SK-N-SH treated with all-trans-retinoic acid at 6 μM for 48 hours (cell line): Measurements from ENCODE around the gene DIAPH3.

Experiments
- ATAC-seq: fragments of 200-7000 bp; cut with Tn5 transposase; 3 replicates; pipeline ENCODE4 v1.9.1; 2020; ENCODE audit warnings: mild to moderate bottlenecking, moderate library complexity
- ARNTL ChIP-seq: fragments of 450-650 bp; formaldehyde crosslinking; IDR thresholded peaks from 2 replicates; pipeline ENCODE4 v1.5.0; 2020; ENCODE audit warnings: low read depth, mild to moderate bottlenecking, moderate library complexity, borderline replicate concordance
- CSDC2 ChIP-seq: fragments of 250-450 bp; sonication (Bioruptor Pico); IDR thresholded peaks from 2 replicates; pipeline ENCODE4 v1.5.0; 2020; ENCODE audit warnings: mild to moderate bottlenecking, moderate library complexity
- ESRRG ChIP-seq: fragments of 250-450 bp; sonication (Bioruptor Pico); IDR thresholded peaks from 2 replicates; pipeline ENCODE4 v1.6.1; 2021; ENCODE audit warnings: mild to moderate bottlenecking
- GLIS3 ChIP-seq: fragments of 250-450 bp; sonication (Bioruptor Pico); IDR thresholded peaks from 2 replicates; pipeline ENCODE4 v1.5.0; 2020; ENCODE audit warnings: mild to moderate bottlenecking, moderate library complexity
- ISL1 ChIP-seq: fragments of 250-450 bp; sonication (Bioruptor Pico); IDR thresholded peaks from 2 replicates; pipeline ENCODE4 v2.1.2; 2022; ENCODE audit warnings: mild to moderate bottlenecking, moderate library complexity
- OSR1 ChIP-seq: fragments of 250-450 bp; sonication (Bioruptor Pico); IDR thresholded peaks from 2 replicates; pipeline ENCODE4 v1.8.0; 2022; ENCODE audit warnings: moderate library complexity, mild to moderate bottlenecking, inconsistent platforms
- PPARA ChIP-seq: fragments of 250-450 bp; sonication (Bioruptor Pico); IDR thresholded peaks from 2 replicates; pipeline ENCODE4 v1.5.0; 2020; ENCODE audit warnings: mild to moderate bottlenecking, borderline replicate concordance
- RARB ChIP-seq: fragments of 250-450 bp; sonication (Bioruptor Pico); IDR thresholded peaks from 2 replicates; pipeline ENCODE4 v1.8.0; 2021; ENCODE audit warnings: mild to moderate bottlenecking, moderate library complexity
- SNAI2 ChIP-seq: fragments of 250-450 bp; sonication (Bioruptor Pico); IDR thresholded peaks from 2 replicates; pipeline ENCODE4 v1.5.0; 2020; ENCODE audit warnings: mild to moderate bottlenecking, moderate library complexity
- TCF4 ChIP-seq: fragments of 250-450 bp; sonication (Bioruptor Pico); IDR thresholded peaks from 2 replicates; pipeline ENCODE4 v1.8.0; 2021; ENCODE audit warnings: mild to moderate bottlenecking, moderate library complexity, borderline replicate concordance
- ZC3H10 ChIP-seq: fragments of 250-450 bp; sonication (Bioruptor Pico); IDR thresholded peaks from 2 replicates; pipeline ENCODE4 v1.5.1; 2021; ENCODE audit warnings: mild to moderate bottlenecking, moderate library complexity
- ZFP3 ChIP-seq: fragments of 250-450 bp; sonication (Bioruptor Pico); IDR thresholded peaks from 2 replicates; pipeline ENCODE4 v1.5.0; 2020; ENCODE audit warnings: mild to moderate bottlenecking, moderate library complexity
- ZFP30 ChIP-seq: fragments of 450-650 bp; formaldehyde crosslinking; IDR thresholded peaks from 2 replicates; pipeline ENCODE4 v1.5.0; 2022; ENCODE audit warnings: mild to moderate bottlenecking, moderate library complexity
- ZNF565 ChIP-seq: fragments of 450-650 bp; formaldehyde crosslinking; conservative IDR thresholded peaks from 2 replicates; pipeline ENCODE4 v1.5.0; 2020; ENCODE audit warnings: low read depth, mild to moderate bottlenecking, moderate library complexity
- ZNF70 ChIP-seq: fragments of 450-650 bp; formaldehyde crosslinking; IDR thresholded peaks from 2 replicates; pipeline ENCODE4 v1.5.0; 2020; ENCODE audit warnings: mild to moderate bottlenecking, moderate library complexity
- ZNF8 ChIP-seq: fragments of 450-650 bp; formaldehyde crosslinking; IDR thresholded peaks from 2 replicates; pipeline ENCODE4 v1.5.0; 2020; ENCODE audit warnings: mild to moderate bottlenecking, moderate library complexity
- TF ChIP-seq, protein P1 (sequence below): fragments of 250-450 bp; sonication (Bioruptor Pico); IDR thresholded peaks from 2 replicates; pipeline ENCODE4 v1.8.0; 2020; ENCODE audit warnings: mild to moderate bottlenecking, moderate library complexity, borderline replicate concordance
- TF ChIP-seq, protein P2 (sequence below): fragments of 250-450 bp; sonication (Bioruptor Pico); IDR thresholded peaks from 2 replicates; pipeline ENCODE4 v1.5.1; 2021; ENCODE audit warnings: mild to moderate bottlenecking, moderate library complexity

The DIAPH3 gene

DNA sequence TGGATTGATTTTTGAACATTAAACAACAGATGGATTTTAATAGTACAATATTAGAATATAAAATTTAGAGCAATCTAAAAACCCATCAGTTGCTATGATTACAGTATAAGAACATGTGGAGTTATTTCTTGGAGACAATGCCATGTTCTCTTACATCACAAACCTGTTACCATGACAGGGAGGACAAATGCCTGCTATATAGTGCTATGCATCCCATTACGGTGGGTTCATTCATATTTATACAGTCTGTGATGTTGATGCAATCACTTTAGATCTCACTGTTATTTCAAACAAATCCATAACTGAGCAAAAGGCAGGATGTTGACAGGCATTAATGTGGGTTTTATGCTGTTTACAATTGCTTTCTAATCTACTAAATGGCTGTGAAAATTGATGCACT is 467.5 kb downstream of the DIAPH3 start:
- TF ChIP-seq ISL1 (CRISPR knock-in tag) (no peak), ARNTL (no peak), ZFP30 (CRISPR knock-in tag) (no peak), ZNF8 (CRISPR knock-in tag) (no peak), ZFP3 (CRISPR knock-in tag) (no peak), OSR1 (no peak), ZNF565 (no peak)
- TF ChIP-seq, protein P1, sequence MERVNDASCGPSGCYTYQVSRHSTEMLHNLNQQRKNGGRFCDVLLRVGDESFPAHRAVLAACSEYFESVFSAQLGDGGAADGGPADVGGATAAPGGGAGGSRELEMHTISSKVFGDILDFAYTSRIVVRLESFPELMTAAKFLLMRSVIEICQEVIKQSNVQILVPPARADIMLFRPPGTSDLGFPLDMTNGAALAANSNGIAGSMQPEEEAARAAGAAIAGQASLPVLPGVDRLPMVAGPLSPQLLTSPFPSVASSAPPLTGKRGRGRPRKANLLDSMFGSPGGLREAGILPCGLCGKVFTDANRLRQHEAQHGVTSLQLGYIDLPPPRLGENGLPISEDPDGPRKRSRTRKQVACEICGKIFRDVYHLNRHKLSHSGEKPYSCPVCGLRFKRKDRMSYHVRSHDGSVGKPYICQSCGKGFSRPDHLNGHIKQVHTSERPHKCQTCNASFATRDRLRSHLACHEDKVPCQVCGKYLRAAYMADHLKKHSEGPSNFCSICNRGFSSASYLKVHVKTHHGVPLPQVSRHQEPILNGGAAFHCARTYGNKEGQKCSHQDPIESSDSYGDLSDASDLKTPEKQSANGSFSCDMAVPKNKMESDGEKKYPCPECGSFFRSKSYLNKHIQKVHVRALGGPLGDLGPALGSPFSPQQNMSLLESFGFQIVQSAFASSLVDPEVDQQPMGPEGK (CRISPR knock-in tag) = no peak
- no peak for ATAC-seq

DNA sequence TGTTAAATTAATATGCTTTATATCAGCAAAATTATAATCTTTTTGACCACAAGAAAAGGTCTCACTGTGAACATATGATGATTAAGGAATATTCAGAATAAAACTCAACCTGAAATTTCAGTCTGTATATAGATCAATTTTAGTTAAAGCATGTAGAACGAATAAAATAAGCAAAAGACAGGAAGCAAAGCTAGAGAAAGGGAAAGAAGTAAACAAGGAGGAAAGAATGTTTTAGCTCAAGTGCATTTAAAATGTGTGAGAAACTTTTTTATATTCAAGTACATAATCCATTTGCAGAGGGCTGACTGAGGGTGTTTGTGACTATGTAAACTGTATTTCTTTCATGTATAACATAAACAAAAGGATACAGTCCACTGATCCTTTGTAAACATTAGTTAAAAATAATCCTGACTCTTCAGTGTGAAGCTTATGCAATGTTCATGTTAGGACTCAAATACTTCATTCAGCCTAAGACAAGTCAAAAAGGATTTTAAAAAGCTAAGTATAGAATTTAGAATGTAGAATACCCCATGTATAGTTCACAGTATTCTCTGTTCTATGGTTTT is 472.1 kb downstream of the DIAPH3 start:
- TF ChIP-seq ZNF70 (CRISPR knock-in tag) (no peak), ZFP30 (CRISPR knock-in tag) (no peak), PPARA (CRISPR knock-in tag) (no peak), ZFP3 (CRISPR knock-in tag) (no peak), ZC3H10 (CRISPR knock-in tag) (no peak)
- TF ChIP-seq, protein P2, sequence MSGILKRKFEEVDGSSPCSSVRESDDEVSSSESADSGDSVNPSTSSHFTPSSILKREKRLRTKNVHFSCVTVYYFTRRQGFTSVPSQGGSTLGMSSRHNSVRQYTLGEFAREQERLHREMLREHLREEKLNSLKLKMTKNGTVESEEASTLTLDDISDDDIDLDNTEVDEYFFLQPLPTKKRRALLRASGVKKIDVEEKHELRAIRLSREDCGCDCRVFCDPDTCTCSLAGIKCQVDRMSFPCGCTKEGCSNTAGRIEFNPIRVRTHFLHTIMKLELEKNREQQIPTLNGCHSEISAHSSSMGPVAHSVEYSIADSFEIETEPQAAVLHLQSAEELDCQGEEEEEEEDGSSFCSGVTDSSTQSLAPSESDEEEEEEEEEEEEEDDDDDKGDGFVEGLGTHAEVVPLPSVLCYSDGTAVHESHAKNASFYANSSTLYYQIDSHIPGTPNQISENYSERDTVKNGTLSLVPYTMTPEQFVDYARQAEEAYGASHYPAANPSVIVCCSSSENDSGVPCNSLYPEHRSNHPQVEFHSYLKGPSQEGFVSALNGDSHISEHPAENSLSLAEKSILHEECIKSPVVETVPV (CRISPR knock-in tag) = no peak
- ATAC-seq = no peak

DNA sequence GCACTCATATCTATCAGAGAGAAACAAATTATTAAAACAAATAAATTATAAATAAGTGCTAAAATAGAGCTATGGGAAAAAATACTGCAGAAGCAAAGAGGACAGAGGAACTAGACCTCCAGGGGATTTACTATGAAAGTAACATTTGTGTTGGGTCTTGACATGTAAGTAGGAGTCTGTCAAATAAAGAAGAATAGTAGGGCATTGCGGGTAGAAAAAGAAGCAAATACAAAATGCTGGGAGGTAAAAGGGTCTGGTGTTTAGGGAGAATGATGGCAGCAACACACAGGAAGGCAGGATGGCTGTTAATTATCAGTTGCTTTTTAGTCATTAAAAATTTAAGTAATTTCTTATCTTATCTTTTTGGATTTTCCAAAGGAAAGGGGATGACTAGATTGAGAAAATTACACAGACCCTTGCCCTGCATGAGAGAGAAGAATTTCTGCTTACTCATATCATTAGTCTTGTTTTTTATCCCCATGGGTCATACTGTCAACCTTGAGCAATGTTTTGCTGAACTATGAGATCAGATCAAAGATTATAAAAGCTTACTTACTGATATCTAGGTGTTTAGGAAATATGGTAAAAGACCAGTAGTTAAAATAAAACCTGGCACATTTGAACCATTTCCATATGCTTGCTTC is 472.7 kb downstream of the DIAPH3 start:
- no peak for ATAC-seq
- TF ChIP-seq GLIS3 (CRISPR knock-in tag) (no peak), ISL1 (CRISPR knock-in tag) (peak; percentile 36; the same call in 1 of the 2 replicates), ZC3H10 (CRISPR knock-in tag) (no peak), ESRRG (CRISPR knock-in tag) (no peak), RARB (no peak), PPARA (CRISPR knock-in tag) (no peak), ZNF565 (no peak), SNAI2 (CRISPR knock-in tag) (no peak), ZFP30 (CRISPR knock-in tag) (no peak), ZFP3 (CRISPR knock-in tag) (peak; percentile 95)
- TF ChIP-seq, protein P1 (CRISPR knock-in tag) = no peak
- TF ChIP-seq, all 23 proteins: peak for 2

DNA sequence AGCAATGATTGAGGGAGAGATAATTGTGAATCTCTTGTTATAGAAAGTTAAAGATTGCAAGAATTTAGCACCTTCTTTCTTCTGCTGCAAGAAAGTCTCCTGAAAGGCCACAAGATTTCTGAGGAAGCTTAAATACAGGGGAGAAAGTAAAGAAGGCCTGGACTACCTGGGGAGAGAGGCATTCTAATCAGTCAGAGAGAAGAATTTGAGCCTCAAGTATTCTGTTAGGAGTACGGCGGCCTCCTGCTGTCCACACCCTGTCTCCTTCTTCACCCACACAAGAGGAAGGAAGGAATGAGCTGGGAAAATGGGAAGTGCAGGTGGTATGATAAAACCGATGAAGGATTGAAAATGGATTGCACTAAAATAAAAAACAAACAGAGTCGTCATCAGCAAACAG is 474.7 kb downstream of the DIAPH3 start:
- ATAC-seq = no peak
- TF ChIP-seq, protein P1 (CRISPR knock-in tag) = no peak
- TF ChIP-seq TCF4 (CRISPR knock-in tag) (no peak), ZC3H10 (CRISPR knock-in tag) (no peak), PPARA (CRISPR knock-in tag) (no peak), CSDC2 (CRISPR knock-in tag) (no peak), ESRRG (CRISPR knock-in tag) (no peak), OSR1 (no peak)
- TF ChIP-seq, protein P2 (CRISPR knock-in tag) = no peak
